Measurements from ENCODE around the gene CPEB3. TPM values are rescaled to one million over a fixed set of nuclear protein-coding genes. Genes with fewer than 3 reads are reported as not detected.

CPEB3 gene
- total RNA-seq, 1 donor from 2014 or later: 8.8 TPM

DNA sequence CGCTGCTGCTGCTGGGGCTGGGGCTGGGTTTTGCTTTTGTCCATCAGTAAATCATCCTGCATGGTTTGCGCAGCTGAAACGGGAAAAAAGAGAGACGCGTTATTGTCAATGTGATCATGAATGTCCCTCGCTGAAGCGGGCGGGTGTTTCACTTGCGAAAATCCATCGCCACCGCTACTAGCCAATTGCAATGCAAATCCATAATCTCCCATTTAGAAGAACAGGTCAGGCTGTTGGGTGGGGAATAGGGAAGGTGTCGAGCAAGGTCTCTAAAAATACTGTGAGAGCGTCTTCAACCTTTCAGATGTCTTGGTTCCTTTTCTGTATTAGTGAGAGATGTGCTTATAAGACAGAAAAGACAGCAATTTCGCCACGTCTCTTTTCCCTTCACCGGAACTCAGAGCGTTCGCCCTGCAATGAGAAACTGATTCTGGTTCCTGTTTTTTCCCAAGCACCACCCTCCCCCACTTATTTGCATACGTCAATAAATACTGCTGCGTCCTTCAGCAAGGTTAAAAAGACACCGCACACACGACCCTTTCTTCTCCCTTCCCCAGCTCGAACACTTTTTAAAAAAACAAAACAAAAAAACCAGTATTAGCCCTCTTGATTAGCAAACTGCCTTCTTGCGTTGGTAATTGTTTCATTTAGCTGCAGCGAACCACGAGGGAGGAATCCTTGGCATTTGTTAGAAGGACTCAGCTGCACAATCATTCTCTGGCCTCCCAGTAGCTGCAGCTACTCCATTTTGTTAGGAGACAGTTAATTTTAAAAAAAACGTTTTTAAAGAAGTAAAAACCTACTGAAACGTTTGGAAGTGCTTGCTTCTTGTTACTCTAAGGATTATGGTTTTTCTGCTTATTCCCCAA, 50.4 kb downstream of the CPEB3 start:
- Histone ChIP-seq H3K27me3 (no peaks in the 10 kb centered on the region), H3K4me3 (peak overlapping the region; percentile 72 to 87), H3K36me3 (no peaks in the 10 kb centered on the region), H3K27ac (peak overlapping the region; percentile 85), H3K4me1 (peaks cover 39% of the 10 kb centered on the region), H3K9me3 (no peaks in the 10 kb centered on the region)
- TF ChIP-seq, protein P1, sequence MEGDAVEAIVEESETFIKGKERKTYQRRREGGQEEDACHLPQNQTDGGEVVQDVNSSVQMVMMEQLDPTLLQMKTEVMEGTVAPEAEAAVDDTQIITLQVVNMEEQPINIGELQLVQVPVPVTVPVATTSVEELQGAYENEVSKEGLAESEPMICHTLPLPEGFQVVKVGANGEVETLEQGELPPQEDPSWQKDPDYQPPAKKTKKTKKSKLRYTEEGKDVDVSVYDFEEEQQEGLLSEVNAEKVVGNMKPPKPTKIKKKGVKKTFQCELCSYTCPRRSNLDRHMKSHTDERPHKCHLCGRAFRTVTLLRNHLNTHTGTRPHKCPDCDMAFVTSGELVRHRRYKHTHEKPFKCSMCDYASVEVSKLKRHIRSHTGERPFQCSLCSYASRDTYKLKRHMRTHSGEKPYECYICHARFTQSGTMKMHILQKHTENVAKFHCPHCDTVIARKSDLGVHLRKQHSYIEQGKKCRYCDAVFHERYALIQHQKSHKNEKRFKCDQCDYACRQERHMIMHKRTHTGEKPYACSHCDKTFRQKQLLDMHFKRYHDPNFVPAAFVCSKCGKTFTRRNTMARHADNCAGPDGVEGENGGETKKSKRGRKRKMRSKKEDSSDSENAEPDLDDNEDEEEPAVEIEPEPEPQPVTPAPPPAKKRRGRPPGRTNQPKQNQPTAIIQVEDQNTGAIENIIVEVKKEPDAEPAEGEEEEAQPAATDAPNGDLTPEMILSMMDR (IDR thresholded peaks at IDR 0.05): no peak
- TF ChIP-seq POLR2AphosphoS5 (IDR thresholded peaks at IDR 0.05; ENCODE audit: insufficient read depth in 1 of 2, low read depth in 1 of 2): peak; percentile 38 to 76
- peak in 1 of 2 donors; percentile 48 for TF ChIP-seq POLR2A (IDR thresholded peaks at IDR 0.05)
- intact Hi-C loops (cut with DNase I): no loop called here
- DNase-seq (ENCODE audit: extremely low spot score in 2 of 2): peak in 1 of 2 donors; percentile 86

DNA sequence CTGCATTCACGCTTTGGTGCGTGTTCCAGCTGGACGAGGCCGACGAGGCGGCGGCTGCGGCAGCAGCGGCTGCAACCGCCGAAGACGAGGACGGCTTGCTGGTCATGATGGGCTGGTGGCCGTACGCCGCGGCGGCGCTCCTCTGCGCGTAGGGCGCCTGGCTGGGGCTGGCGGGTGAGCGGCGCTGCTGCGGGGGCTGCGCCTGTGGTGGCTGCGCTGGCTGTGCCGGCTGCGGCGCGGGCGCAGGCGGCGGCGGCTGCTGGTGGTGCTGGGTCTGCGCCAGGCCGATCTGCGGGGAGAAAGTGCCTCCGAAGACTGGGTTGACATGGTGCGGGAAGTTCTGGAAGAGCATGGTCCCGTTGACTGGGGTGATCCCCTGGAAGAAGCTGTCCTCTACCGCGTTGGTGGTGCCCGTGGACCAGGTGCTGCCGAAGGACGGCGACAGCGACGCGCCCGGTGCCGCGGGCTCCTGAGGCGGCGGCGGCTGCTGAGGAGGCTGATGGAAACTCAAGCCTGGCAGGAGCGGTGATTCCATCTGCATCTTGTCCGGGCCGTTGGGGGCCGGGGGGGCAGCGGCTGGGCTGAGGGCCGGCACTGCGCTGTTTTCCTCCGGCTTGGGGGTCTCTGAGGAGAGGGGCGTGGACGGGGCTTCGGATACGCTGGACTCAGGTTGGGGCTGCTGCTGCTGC, 51.1 kb downstream of the CPEB3 start:
- no peaks in the 10 kb centered on the region for H3K9me3 ChIP-seq
- H3K4me3 ChIP-seq: peak overlapping the region; percentile 72 to 87
- intact Hi-C loops (cut with DNase I): no loop called here
- no peaks in the 10 kb centered on the region for H3K36me3 ChIP-seq
- no peak for TF ChIP-seq POLR2A (IDR thresholded peaks at IDR 0.05)
- no peak for DNase-seq (ENCODE audit: extremely low spot score in 2 of 2)
- H3K27me3 ChIP-seq: no peaks in the 10 kb centered on the region
- H3K27ac ChIP-seq: peak overlapping the region; percentile 85
- H3K4me1 ChIP-seq: peaks cover 39% of the 10 kb centered on the region

DNA sequence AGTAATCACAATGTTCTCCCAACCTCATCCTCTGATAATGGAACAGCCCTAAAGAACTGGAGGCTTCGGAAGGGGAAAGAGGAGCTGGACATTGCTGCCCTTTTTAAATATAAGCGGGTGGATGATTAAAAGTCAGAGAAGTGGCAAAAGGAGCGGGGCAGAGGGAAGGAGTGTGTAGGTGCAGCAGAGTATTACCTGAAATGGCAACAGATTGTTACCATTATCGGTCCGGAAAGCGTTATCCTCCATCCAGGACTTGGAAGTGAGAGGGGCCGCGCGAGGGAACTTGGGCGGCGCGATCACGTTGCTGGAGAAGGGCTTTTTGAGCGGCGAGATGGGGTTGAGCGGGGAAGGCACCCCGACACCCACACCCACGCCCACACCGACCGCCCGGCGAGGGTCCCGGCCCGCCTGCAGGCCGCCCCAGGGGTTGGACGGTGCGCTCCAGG, 51.7 kb downstream of the CPEB3 start:
- peaks cover 39% of the 10 kb centered on the region for H3K4me1 ChIP-seq
- no peaks in the 10 kb centered on the region for H3K27me3 ChIP-seq
- peak overlapping the region; percentile 85 for H3K27ac ChIP-seq
- TF ChIP-seq POLR2A (IDR thresholded peaks at IDR 0.05) (no peak), POLR2AphosphoS5 (IDR thresholded peaks at IDR 0.05; ENCODE audit: insufficient read depth in 1 of 2, low read depth in 1 of 2) (no peak)
- TF ChIP-seq, protein P1 (IDR thresholded peaks at IDR 0.05): no peak
- no peaks in the 10 kb centered on the region for H3K36me3 ChIP-seq
- H3K4me3 ChIP-seq: peak overlapping the region; percentile 72 to 87
- intact Hi-C loops (cut with DNase I): no loop called here
- no peaks in the 10 kb centered on the region for H3K9me3 ChIP-seq
- DNase-seq (ENCODE audit: extremely low spot score in 2 of 2): no peak

DNA sequence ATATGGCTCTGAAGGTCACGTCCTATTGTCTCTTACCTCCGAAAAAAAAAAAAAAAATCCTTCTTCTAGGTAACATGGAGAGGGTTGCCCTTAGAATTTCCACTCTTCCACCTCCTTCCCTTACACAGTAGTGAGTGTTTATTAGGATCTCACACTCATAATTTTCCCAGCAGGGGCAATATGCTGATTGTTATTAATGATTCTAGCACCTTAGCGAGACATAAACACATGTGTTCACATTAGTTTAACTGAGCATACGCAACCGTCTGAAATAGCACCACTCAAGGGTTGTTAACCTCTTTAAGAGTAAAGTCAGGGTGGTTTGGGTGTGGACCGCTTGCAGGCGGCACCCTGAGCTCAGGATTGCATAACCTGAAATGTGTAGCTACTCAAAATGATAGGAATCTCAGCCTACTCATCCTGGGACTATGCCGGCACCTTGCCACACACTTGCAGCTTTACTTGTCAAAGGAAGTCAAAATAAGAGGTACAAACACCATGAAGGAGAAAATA, 52.2 kb downstream of the CPEB3 start:
- Histone ChIP-seq H3K4me3 (peak overlapping the region; percentile 72 to 87), H3K9me3 (no peaks in the 10 kb centered on the region), H3K4me1 (peaks cover 39% of the 10 kb centered on the region), H3K27me3 (no peaks in the 10 kb centered on the region), H3K27ac (peak overlapping the region; percentile 85), H3K36me3 (no peaks in the 10 kb centered on the region)
- intact Hi-C loops (cut with DNase I): no loop called here
- DNase-seq (ENCODE audit: extremely low spot score in 2 of 2): peak in 1 of 2 donors; percentile 88
- TF ChIP-seq, protein P1 (IDR thresholded peaks at IDR 0.05): no peak
- TF ChIP-seq POLR2AphosphoS5 (IDR thresholded peaks at IDR 0.05; ENCODE audit: insufficient read depth in 1 of 2, low read depth in 1 of 2) (peak in 1 of 2 donors; percentile 59), POLR2A (IDR thresholded peaks at IDR 0.05) (no peak)

DNA sequence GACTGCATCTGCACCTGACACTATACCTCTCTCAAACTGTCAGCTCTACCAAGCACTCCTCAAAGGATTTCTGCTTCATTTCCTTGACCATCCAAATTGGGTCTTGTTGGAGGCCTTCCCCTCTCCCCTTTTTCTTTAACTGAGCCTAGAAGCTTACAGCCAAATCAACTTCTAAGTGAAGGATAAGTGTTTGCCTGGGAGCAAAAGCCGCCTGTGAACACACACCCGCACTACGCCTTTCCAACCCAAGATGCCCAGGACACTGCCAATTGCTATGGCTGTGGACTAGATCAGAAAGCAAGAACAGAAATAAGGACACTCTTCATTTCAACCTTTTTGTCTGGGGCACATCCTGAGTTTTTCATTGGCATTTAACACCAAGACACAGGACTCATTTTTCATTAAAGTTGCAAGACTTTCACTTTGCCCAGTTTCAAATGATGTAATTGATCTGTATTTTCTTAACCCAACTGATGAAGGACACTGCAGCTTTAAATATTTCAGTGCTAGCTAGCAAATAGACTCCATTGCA, 52.8 kb downstream of the CPEB3 start:
- Histone ChIP-seq H3K27ac (peak overlapping the region; percentile 85), H3K9me3 (no peaks in the 10 kb centered on the region), H3K4me3 (peak overlapping the region in 1 of 2 donors; percentile 72), H3K36me3 (no peaks in the 10 kb centered on the region), H3K27me3 (no peaks in the 10 kb centered on the region), H3K4me1 (peaks cover 39% of the 10 kb centered on the region)
- no peak for DNase-seq (ENCODE audit: extremely low spot score in 2 of 2)
- no peak for TF ChIP-seq POLR2A (IDR thresholded peaks at IDR 0.05)
- TF ChIP-seq, protein P1 (IDR thresholded peaks at IDR 0.05): no peak
- intact Hi-C loops (cut with DNase I): no loop called here

All from vagina (tissue), 2 donors.